HEK293T (cell line): ENCODE measurements around the gene PITX2.

ENCODE experiments used
- BHLHE40 ChIP-seq: fragments of 450-650 bp; IDR thresholded peaks from 2 replicates; pipeline ENCODE4 v1.6.1; 2016; ENCODE audit warnings: mild to moderate bottlenecking, moderate library complexity, borderline replicate concordance
- CTBP1 ChIP-seq: fragments of 450-650 bp; IDR thresholded peaks from 2 replicates; pipeline ENCODE4 v1.6.1; 2016; ENCODE audit warnings: borderline replicate concordance
- ELF4 ChIP-seq: fragments of 450-650 bp; IDR thresholded peaks from 2 replicates; pipeline ENCODE4 v1.6.1; 2017; ENCODE audit warnings: antibody characterized with exemption
- FOXA1 ChIP-seq: fragments of 450-650 bp; IDR thresholded peaks from 2 replicates; pipeline ENCODE4 v1.6.1; 2016; ENCODE audit warnings: mild to moderate bottlenecking
- FOXK2 ChIP-seq: fragments of 450-650 bp; IDR thresholded peaks from 2 replicates; pipeline ENCODE4 v1.6.1; 2016; ENCODE audit warnings: mild to moderate bottlenecking
- FOXM1 ChIP-seq: fragments of 450-650 bp; IDR thresholded peaks from 2 replicates; pipeline ENCODE4 v1.6.1; 2017; ENCODE audit warnings: mild to moderate bottlenecking, borderline replicate concordance
- HDGF ChIP-seq: fragments of 450-650 bp; IDR thresholded peaks from 2 replicates; pipeline ENCODE4 v1.6.1; 2017; ENCODE audit warnings: antibody characterized with exemption, borderline replicate concordance
- L3MBTL2 ChIP-seq: fragments of 450-650 bp; conservative IDR thresholded peaks from 2 replicates; pipeline ENCODE4 v1.6.1; 2016; ENCODE audit warnings: mild to moderate bottlenecking
- NFRKB ChIP-seq: fragments of 450-650 bp; IDR thresholded peaks from 2 replicates; pipeline ENCODE4 v1.6.1; 2016; ENCODE audit warnings: mild to moderate bottlenecking, moderate library complexity
- PKNOX1 ChIP-seq: fragments of 450-650 bp; IDR thresholded peaks from 2 replicates; pipeline ENCODE4 v1.6.1; 2016
- SP1 ChIP-seq: fragments of 450-650 bp; IDR thresholded peaks from 2 replicates; pipeline ENCODE4 v1.6.1; 2017
- SUZ12 ChIP-seq: fragments of 450-650 bp; IDR thresholded peaks from 2 replicates; pipeline ENCODE4 v1.6.1; 2016; ENCODE audit warnings: mild to moderate bottlenecking
- ZNF384 ChIP-seq: fragments of 450-650 bp; IDR thresholded peaks from 2 replicates; pipeline ENCODE4 v1.6.1; 2016

DNA sequence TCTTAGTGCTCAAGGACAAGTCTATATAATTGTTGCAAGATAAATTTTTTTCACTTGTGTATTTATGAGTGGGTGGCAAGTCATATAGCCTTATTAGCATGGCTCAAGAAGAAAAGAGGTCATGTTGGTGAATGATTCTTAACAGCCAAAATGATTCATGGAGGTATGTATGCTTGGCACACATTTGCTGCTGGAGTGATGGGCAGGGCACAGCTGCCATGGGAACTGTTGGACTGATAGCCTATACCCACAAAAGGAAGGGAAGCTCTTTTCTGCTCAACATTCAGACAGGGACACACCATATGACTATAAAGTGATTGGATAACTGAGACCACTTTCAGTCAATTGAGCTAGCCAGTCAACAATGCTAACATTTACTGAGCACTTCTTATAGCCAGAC lies 46.8 kb upstream of the PITX2 start:
- TF ChIP-seq ELF4 (no peak), FOXK2 (no peak), SP1 (no peak), PKNOX1 (no peak), BHLHE40 (no peak), NFRKB (no peak), HDGF (no peak), FOXM1 (no peak), FOXA1 (no peak), ZNF384 (no peak), L3MBTL2 (no peak), CTBP1 (no peak), SUZ12 (no peak)
